NCI-H748 (cell line): ENCODE measurements around the gene BMPR1B.

Source experiments
- DNase-seq: peaks from one replicate; lab custom pipeline; 2025; ENCODE audit not compliant: unreplicated experiment; lab: John Stamatoyannopoulos, UW

The BMPR1B gene

GRCh38 chr4:94757192-94758140 is at the start of gene BMPR1B:
Gene BMPR1B (plus strand): TSS chr4:94757955. CDS start chr4:95104425, 346,470 bp downstream.
- DNase-seq = peak; percentile 31

- no peak for DNase-seq
Measured at GRCh38 chr4:94711635-94712034, 46.1 kb upstream of the BMPR1B start.

- no peak for DNase-seq
Measured at GRCh38 chr4:94714365-94715160, 43.2 kb upstream of the BMPR1B start.

GRCh38 chr4:94715726-94716125 is 42.0 kb upstream of the BMPR1B start:
- no peak for DNase-seq

GRCh38 chr4:94721310-94721709 is 36.4 kb upstream of the BMPR1B start:
- no peak for DNase-seq

- no peak for DNase-seq
Measured at GRCh38 chr4:94722270-94722669, 35.5 kb upstream of the BMPR1B start.

- no peak for DNase-seq
Measured at GRCh38 chr4:94722748-94723147, 35.0 kb upstream of the BMPR1B start.

GRCh38 chr4:94724016-94724790 is 33.6 kb upstream of the BMPR1B start:
- no peak for DNase-seq

GRCh38 chr4:94726524-94727123 is 31.1 kb upstream of the BMPR1B start:
- DNase-seq = no peak

- no peak for DNase-seq
Measured at GRCh38 chr4:94728056-94728766, 29.5 kb upstream of the BMPR1B start.

GRCh38 chr4:94732358-94732698 is 25.4 kb upstream of the BMPR1B start:
- DNase-seq = no peak

- DNase-seq = no peak
Measured at GRCh38 chr4:94739741-94740140, 18.0 kb upstream of the BMPR1B start.

GRCh38 chr4:94741304-94741703 is 16.5 kb upstream of the BMPR1B start:
- DNase-seq = no peak

GRCh38 chr4:94743838-94744237 is 13.9 kb upstream of the BMPR1B start:
- no peak for DNase-seq

- no peak for DNase-seq
Measured at GRCh38 chr4:94744850-94745249, 12.9 kb upstream of the BMPR1B start.

- no peak for DNase-seq
Measured at GRCh38 chr4:94746746-94747145, 11.0 kb upstream of the BMPR1B start.

- DNase-seq = peak; percentile 27
Measured at GRCh38 chr4:94758141-94758699, 465 bp downstream of the BMPR1B start.

- peak; percentile 21 for DNase-seq
Measured at GRCh38 chr4:94758700-94759399, 1.1 kb downstream of the BMPR1B start.

- no peak for DNase-seq
Measured at GRCh38 chr4:94759767-94760211, 2.0 kb downstream of the BMPR1B start.
